Neural progenitor cell (in vitro differentiated cells): ENCODE results near the gene MEIS1. TPM values are rescaled to one million over a fixed set of nuclear protein-coding genes. Genes with fewer than 3 reads are reported as not detected.

Source experiments
- DNase-seq: peaks from one replicate; pipeline ENCODE4 v3.0.0-alpha.2; 2016; ENCODE audit warnings: low spot score
- H2AFZ ChIP-seq: fragments of 200-600 bp; sonication (generic); replicated peaks from 2 replicates; pipeline ENCODE4 v1.6.1; 2016; ENCODE audit warnings: antibody characterized with exemption
- H3F3A ChIP-seq: fragments of 200-600 bp; sonication (generic); 2 replicates; pipeline ENCODE4 v1.6.1; 2016; ENCODE audit warnings: antibody characterized with exemption, low read depth
- H3K27ac ChIP-seq: fragments of 200-600 bp; sonication (generic); 2 replicates; pipeline ENCODE4 v1.5.1; 2016; ENCODE audit warnings: mild to moderate bottlenecking
- H3K27me3 ChIP-seq: fragments of 200-600 bp; sonication (generic); 2 replicates; pipeline ENCODE4 v1.6.1; 2016; ENCODE audit warnings: mild to moderate bottlenecking, moderate library complexity
- H3K36me3 ChIP-seq: fragments of 200-600 bp; sonication (generic); 2 replicates; pipeline ENCODE4 v1.5.1; 2016
- H3K4me1 ChIP-seq: fragments of 200-600 bp; sonication (generic); 2 replicates; pipeline ENCODE4 v1.6.1; 2016; ENCODE audit warnings: mixed run types
- H3K4me2 ChIP-seq: fragments of 200-600 bp; sonication (generic); 2 replicates; pipeline ENCODE4 v1.6.1; 2016
- H3K4me3 ChIP-seq: fragments of 200-600 bp; sonication (generic); 2 replicates; pipeline ENCODE4 v1.5.1; 2016
- H3K79me2 ChIP-seq: fragments of 200-600 bp; sonication (generic); 2 replicates; pipeline ENCODE4 v1.6.1; 2016; ENCODE audit warnings: low read depth
- H3K9ac ChIP-seq: fragments of 200-600 bp; sonication (generic); 2 replicates; pipeline ENCODE4 v1.6.1; 2016
- H3K9me3 ChIP-seq: fragments of 200-600 bp; sonication (generic); 2 replicates; pipeline ENCODE4 v1.5.1; 2016; ENCODE audit warnings: low read depth
- H4K20me1 ChIP-seq: fragments of 200-600 bp; sonication (generic); 2 replicates; pipeline ENCODE4 v1.6.1; 2016; ENCODE audit warnings: low read depth
- H3K27ac Mint-ChIP-seq: 3 replicates; pipeline ENCODE4 v1.8.0; 2021; ENCODE audit warnings: mixed read lengths
- H3K27me3 Mint-ChIP-seq: 2 replicates; pipeline ENCODE4 v1.8.0; 2022; ENCODE audit warnings: low read depth, mild to moderate bottlenecking, inconsistent platforms, moderate library complexity, mixed read lengths; ENCODE audit not compliant: insufficient read depth
- H3K36me3 Mint-ChIP-seq: 3 replicates; pipeline ENCODE4 v1.8.0; 2021; ENCODE audit warnings: mixed read lengths
- H3K4me1 Mint-ChIP-seq: 3 replicates; pipeline ENCODE4 v1.8.0; 2021; ENCODE audit warnings: mixed read lengths
- H3K4me3 Mint-ChIP-seq: 3 replicates; pipeline ENCODE4 v1.8.0; 2021; ENCODE audit warnings: mild to moderate bottlenecking, moderate library complexity, mixed read lengths
- H3K9me3 Mint-ChIP-seq: 3 replicates; pipeline ENCODE4 v1.8.0; 2020; ENCODE audit warnings: mixed read lengths
- EZH2 ChIP-seq: fragments of 200-600 bp; sonication (generic); IDR thresholded peaks from 2 replicates; pipeline ENCODE4 v1.6.1; 2017; ENCODE audit warnings: antibody characterized with exemption, mild to moderate bottlenecking, moderate library complexity
- EZH2phosphoT487 ChIP-seq: fragments of 200-600 bp; sonication (generic); IDR thresholded peaks from 2 replicates; pipeline ENCODE4 v1.6.1; 2017; ENCODE audit warnings: antibody characterized with exemption
- total RNA-seq: library from RNA; depleted of rRNA; stranded (reverse); fragments of >200 nt; gene quantifications from 2 replicates; pipeline ENCODE4 v1.2.3, GENCODE V29; 2015; ENCODE audit warnings: low replicate concordance
- TF ChIP-seq, protein P1 (sequence below): fragments of 200-600 bp; sonication (generic); IDR thresholded peaks from 2 replicates; pipeline ENCODE4 v1.5.1; 2017; ENCODE audit warnings: antibody characterized with exemption, mild to moderate bottlenecking

The MEIS1 gene
- total RNA-seq, 1 donor from 2014 or later, result 14.7 TPM

DNA sequence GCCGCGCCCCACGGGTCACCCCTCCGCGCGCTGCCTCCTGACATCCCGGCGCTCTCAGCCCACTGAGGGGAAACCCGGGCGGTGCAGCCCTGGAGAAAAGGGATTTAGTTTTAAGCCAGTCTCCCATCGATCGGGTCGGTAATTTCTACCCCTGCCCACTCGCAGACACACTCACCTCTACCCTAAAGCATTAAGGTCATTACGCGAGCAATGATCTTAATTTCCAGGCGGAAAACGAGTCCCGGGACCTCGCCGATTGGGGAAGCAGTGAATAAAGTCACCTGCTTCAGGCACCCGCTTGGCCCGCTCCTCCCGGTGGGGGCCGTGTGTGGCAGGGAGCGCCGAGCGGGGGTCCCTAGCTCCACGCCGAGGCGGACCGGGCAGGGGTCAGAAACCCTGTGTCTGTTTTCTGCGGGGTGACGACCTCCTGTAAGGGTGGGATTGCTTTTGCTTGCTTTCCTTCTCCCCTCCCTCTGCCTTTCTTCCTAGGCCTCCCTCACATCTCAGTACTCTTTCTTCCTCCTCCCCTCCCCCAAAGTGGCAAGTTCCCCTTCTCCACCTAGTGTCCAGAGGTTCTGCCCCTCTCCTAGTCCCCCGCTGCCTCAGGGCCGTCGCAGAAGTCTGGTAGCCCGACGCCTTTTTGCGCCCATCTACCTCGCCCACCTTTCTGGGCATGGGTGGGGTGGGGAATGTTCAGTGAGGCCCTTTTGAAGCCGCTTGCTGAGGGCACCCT, 142.6 kb downstream of the MEIS1 start:
- peaks cover 51% of the 10 kb centered on the region for H3K4me1 ChIP-seq
- peak overlapping the region; percentile 75 for H3K4me3 ChIP-seq
- H3K27me3 Mint-ChIP-seq, result peaks cover 37% of the 10 kb centered on the region
- TF ChIP-seq EZH2, result no peak
- TF ChIP-seq, protein P1, sequence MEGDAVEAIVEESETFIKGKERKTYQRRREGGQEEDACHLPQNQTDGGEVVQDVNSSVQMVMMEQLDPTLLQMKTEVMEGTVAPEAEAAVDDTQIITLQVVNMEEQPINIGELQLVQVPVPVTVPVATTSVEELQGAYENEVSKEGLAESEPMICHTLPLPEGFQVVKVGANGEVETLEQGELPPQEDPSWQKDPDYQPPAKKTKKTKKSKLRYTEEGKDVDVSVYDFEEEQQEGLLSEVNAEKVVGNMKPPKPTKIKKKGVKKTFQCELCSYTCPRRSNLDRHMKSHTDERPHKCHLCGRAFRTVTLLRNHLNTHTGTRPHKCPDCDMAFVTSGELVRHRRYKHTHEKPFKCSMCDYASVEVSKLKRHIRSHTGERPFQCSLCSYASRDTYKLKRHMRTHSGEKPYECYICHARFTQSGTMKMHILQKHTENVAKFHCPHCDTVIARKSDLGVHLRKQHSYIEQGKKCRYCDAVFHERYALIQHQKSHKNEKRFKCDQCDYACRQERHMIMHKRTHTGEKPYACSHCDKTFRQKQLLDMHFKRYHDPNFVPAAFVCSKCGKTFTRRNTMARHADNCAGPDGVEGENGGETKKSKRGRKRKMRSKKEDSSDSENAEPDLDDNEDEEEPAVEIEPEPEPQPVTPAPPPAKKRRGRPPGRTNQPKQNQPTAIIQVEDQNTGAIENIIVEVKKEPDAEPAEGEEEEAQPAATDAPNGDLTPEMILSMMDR, result no peak
- no peak for TF ChIP-seq EZH2phosphoT487
- peak overlapping the region; percentile 84 for H3K4me3 Mint-ChIP-seq
- no peak overlapping the region for H3K27ac ChIP-seq
- peaks cover 35% of the 10 kb centered on the region for H4K20me1 ChIP-seq
- peak; percentile 71 for DNase-seq
- no peaks in the 10 kb centered on the region for H3K9me3 ChIP-seq
- H3K4me2 ChIP-seq, result peak overlapping the region; percentile 81
- no peak overlapping the region for H3K27ac Mint-ChIP-seq
- no peaks in the 10 kb centered on the region for H3K36me3 ChIP-seq
- H3F3A ChIP-seq, result peaks cover 70% of the 10 kb centered on the region
- H3K36me3 Mint-ChIP-seq, result no peaks in the 10 kb centered on the region
- no peaks in the 10 kb centered on the region for H3K9me3 Mint-ChIP-seq
- no peaks in the 10 kb centered on the region for H3K79me2 ChIP-seq
- no peak overlapping the region for H3K9ac ChIP-seq
- peaks cover 40% of the 10 kb centered on the region for H3K4me1 Mint-ChIP-seq
- H3K27me3 ChIP-seq, result peaks cover 67% of the 10 kb centered on the region
- peak overlapping the region; percentile 38 for H2AFZ ChIP-seq

DNA sequence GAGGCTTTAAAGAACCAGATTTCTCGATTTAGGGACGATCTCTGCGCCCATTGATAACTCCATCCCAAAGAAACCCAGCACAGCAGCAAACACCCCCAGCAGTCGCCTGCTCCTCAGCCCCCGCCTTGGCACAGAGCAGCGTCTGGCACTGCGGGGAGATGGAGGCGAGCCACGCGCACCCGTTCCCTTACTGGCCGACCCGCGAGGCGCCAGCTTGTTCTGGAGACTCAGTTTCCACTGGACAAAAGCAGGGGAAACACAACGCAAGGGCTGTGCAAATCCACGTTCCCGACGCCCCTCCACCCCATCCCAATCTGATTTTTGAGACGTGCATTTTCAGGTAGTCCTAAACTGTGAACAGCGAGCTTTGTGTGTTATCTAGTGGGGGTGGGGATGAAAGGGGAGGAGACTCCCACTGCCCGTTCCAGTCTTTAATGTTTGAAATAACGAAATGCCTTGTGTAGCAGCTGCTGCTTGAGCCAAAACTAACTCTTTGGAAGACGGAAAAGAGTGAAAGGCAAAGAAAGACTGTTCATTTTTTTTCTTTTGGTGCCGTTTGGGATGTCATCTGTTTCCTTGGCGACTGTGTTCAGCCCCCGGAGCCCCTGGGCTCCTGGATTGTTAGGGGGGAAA, 143.2 kb downstream of the MEIS1 start:
- no peaks in the 10 kb centered on the region for H3K36me3 Mint-ChIP-seq
- peak overlapping the region; percentile 84 for H3K4me3 Mint-ChIP-seq
- H3K4me1 Mint-ChIP-seq, result peaks cover 39% of the 10 kb centered on the region
- Histone ChIP-seq H3K27me3 (peaks cover 74% of the 10 kb centered on the region), H4K20me1 (peaks cover 40% of the 10 kb centered on the region), H3K79me2 (no peaks in the 10 kb centered on the region), H3K9me3 (no peaks in the 10 kb centered on the region), H3K27ac (no peak overlapping the region), H3F3A (peaks cover 67% of the 10 kb centered on the region), H3K9ac (no peak overlapping the region), H2AFZ (peak overlapping the region; percentile 38), H3K4me2 (peak overlapping the region; percentile 81), H3K4me3 (peak overlapping the region; percentile 75), H3K36me3 (no peaks in the 10 kb centered on the region), H3K4me1 (peaks cover 46% of the 10 kb centered on the region)
- TF ChIP-seq, protein P1, result no peak
- TF ChIP-seq EZH2phosphoT487 (peak; percentile 40), EZH2 (peak; percentile 75)
- peaks cover 37% of the 10 kb centered on the region for H3K27me3 Mint-ChIP-seq
- no peaks in the 10 kb centered on the region for H3K9me3 Mint-ChIP-seq
- H3K27ac Mint-ChIP-seq, result no peak overlapping the region
- DNase-seq, result peak; percentile 39

DNA sequence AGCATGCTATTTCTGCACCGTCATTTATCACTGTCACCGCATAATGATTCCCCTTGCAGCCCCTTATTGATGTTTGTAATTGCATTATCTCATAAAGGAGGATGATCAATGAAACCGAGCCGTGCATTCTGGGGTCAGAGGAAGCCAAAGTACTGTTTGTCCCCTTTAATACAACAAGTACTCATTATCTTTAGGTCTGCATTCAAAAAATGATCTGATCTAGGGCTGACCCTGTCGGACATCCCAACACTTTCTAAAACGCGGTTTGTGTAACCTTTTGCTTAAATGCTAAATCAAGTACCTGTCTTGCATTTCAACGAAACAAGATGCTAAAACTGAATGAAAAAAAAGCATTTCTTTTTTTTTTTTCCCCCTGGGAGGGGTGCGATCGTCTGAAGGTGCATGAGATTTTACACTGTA, 143.8 kb downstream of the MEIS1 start:
- no peak overlapping the region for H3K27ac Mint-ChIP-seq
- Histone ChIP-seq H3K9me3 (no peaks in the 10 kb centered on the region), H3K4me3 (peak overlapping the region; percentile 75), H2AFZ (no peak overlapping the region), H3F3A (peaks cover 67% of the 10 kb centered on the region), H3K36me3 (no peaks in the 10 kb centered on the region), H3K4me2 (peak overlapping the region; percentile 81), H3K79me2 (no peaks in the 10 kb centered on the region), H3K27ac (no peak overlapping the region), H4K20me1 (peaks cover 45% of the 10 kb centered on the region), H3K4me1 (peaks cover 41% of the 10 kb centered on the region), H3K27me3 (peaks cover 79% of the 10 kb centered on the region), H3K9ac (no peak overlapping the region)
- peaks cover 34% of the 10 kb centered on the region for H3K4me1 Mint-ChIP-seq
- peak; percentile 65 for TF ChIP-seq EZH2
- TF ChIP-seq, protein P1, result no peak
- TF ChIP-seq EZH2phosphoT487, result no peak
- H3K9me3 Mint-ChIP-seq, result no peaks in the 10 kb centered on the region
- no peak for DNase-seq
- peak overlapping the region; percentile 84 for H3K4me3 Mint-ChIP-seq
- H3K27me3 Mint-ChIP-seq, result peaks cover 37% of the 10 kb centered on the region
- no peaks in the 10 kb centered on the region for H3K36me3 Mint-ChIP-seq
